Middle frontal gyrus (tissue), 1 donor: ENCODE data around the gene DNPH1.

Experiments
- DNase-seq: peaks from one replicate; pipeline ENCODE4 v3.0.0-alpha.2; 2015; ENCODE audit warnings: low spot score; ENCODE audit errors: extremely low spot score

Gene DNPH1

DNA sequence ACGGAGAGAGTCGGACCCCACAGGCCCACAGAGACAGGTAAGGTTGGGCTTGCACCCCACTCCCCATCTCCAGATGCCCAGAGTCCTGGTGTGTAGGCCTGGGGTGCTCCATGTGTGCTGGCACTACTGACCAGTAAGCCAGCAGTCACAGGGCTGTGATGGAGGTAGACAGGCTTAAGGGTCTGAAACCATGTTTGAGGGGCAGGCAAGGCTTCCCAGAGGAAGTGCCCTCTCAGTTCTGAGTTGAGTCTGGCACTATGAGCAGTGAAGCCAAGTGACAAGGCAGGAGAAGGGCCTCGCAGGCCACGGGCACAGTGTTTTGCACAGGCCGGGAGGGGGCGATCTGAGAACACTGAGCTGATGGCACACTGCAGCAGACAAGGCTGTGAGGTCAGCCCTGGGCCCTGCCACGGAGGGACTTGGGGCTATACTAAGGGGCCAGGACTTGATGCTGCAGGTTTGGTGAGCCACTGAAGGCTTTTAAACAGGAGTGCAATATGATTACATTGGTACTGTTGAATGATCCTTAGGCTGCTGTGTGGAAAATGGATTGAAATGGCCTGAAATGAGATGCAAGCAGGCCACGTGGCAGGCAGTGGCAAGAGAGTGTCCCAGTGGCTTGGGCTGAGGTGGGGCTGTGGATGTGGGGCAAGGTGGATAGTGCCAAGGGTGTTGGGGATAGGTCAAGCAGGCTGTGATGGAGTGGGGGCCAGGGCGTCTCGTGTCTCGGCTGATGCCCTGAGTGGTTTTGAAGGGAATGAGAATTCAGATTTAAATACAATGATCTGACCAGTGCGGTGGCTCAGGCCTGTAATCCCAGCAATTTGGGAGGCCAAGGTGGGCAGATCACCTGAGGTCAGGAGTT is 34.3 kb upstream of the DNPH1 start:
- no peak for DNase-seq

DNA sequence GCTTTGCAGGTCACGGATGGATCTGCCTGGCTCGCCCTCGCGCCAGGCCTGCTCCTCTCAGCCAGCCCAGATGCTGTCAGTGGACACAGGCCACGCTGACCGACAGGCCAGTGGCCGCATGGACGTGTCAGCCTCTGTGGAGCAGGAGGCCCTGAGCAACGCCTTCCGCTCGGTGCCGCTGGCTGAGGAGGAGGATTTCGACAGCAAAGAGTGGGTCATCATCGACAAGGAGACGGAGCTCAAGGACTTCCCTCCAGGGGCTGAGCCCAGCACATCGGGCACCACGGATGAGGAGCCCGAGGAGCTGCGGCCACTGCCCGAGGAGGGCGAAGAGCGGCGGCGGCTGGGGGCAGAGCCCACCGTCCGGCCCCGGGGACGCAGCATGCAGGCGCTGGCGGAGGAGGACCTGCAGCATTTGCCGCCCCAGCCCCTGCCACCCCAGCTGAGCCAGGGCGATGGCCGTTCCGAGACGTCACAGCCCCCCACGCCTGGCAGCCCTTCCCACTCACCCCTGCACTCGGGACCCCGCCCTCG is 33.6 kb upstream of the DNPH1 start:
- DNase-seq, result no peak

DNA sequence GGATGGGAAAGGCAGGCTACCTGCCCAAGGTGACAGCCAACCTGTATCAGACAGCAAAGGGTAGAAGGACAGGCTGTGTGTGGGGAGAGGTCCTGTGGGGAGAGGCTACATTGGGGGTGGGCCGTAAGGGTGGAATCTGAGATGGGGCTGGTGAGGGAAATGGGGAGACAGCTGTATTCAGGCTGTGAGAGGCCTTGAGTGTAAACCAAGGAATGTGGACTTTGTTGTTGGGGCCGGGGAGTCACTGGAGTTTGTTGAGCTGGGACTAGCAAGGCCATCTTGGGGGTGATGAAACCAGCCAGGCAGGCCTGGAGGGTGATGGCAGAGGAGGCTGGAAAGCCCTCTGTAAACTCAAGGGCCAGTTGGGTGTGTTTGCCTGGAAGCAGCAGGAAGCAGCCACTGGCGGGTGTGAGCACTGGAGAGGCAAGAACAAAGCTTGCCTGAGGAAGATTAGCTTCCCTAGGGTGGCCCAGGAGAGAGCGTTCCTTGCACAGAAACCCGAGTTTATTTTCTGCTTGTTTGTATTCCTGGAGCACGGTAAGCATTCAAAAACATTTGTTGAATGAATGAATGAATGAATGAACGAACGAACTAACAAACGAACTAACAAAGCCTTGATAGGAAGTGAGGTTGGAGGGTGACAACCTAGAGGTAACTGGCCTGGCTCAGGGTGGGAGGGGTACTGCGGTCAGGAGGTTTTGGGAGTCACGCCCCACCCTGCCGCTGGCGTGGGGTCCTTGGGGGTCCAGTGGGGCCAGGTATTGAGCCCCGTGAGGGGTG is 32.9 kb upstream of the DNPH1 start:
- DNase-seq, result no peak

DNA sequence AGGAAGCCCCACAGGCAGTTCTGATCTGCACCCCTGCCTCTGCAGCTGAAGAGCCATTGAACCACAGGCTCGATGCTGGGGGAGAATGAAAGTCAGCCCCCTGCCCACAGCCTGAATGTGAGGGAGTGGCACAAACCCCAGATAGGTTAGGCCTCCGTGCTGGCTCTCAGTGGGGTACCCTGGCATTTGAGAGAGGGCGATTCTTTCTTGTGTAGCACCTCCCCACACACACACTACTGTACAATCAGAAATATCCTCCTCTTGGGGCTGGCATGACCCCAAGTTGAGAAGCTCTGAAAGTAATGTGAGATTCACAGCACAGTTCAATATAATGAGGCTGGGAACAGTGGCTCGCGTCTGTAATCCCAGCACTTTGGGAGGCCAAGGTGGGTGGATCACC is 31.9 kb upstream of the DNPH1 start:
- DNase-seq, result no peak

DNA sequence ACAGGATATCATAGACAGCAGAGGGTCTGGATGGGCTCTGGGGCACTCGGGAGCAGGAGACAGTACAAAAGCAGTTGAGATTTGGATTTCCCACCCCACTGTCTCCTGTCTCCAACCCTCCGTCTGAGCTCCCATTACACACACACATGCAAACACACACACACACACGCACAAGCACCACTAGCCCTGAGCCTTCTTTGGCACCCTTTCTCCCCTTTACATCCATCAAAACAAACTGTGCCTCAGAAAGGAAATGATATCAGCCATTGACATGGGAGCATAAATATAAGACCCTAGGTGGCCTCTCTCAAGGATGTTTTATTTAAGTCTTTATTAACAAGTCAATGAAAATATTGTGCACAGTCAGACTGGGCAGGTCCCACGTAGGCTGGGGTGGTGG is 31.5 kb upstream of the DNPH1 start:
- no peak for DNase-seq

DNA sequence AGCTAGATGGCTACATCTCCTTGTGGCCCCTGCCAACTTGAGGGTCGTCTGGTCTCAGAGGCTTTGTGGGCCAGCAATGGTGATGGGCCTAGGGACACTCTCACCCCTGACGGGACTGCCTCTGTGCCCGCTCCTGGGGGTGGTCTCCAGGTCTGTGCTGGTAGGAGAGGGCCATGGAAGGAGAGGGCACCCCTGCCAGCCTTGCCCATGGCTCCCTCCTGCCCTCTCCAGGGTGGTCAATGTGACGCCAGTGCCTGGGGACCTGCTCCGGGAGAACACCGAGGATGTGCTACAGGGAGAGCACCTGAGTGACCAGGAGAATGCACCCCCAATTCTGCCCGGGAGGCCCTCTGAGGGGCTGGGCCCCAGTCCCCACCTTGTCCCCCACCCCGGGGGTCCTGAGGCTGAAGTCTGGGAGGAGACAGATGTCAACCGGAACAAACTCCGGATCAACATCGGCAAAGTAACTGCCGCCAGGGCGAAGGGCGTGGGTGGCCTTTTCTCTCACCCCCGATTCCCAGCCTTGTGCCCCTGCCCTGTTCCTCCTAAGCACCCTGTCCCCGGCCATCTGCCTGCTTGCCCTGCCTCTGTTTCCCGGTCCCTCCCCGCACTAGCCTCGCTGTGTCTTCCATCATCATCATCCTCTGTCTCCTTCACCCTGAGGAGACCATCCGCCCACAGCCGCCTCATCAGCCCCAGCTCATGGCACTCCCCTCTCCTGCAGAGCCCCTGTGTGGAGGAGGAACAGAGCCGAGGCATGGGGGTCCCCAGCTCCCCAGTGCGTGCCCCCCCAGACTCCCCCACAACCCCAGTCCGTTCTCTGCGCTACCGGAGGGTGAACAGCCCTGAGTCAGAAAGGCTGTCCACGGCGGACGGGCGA is 29.8 kb upstream of the DNPH1 start:
- DNase-seq, result no peak

DNA sequence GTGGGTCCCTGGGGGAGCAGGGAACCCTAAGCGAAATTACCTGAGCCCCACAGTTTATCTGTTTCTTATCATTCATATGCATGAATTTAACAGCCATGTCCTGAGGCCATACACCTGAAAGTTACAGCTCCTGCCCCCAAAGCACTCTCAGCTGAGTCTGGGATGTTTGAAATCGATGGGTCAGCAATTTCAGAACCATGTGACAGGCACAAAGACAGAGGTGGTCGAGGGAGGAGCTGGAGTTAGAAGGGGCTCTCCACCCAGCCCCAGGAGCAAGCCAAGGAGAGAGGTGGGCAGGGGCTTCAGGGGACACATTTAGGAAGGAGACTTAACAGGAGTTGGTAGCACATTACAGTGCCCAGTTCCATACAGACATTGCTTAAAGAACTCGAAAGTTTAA is 28.9 kb upstream of the DNPH1 start:
- DNase-seq, result no peak

DNA sequence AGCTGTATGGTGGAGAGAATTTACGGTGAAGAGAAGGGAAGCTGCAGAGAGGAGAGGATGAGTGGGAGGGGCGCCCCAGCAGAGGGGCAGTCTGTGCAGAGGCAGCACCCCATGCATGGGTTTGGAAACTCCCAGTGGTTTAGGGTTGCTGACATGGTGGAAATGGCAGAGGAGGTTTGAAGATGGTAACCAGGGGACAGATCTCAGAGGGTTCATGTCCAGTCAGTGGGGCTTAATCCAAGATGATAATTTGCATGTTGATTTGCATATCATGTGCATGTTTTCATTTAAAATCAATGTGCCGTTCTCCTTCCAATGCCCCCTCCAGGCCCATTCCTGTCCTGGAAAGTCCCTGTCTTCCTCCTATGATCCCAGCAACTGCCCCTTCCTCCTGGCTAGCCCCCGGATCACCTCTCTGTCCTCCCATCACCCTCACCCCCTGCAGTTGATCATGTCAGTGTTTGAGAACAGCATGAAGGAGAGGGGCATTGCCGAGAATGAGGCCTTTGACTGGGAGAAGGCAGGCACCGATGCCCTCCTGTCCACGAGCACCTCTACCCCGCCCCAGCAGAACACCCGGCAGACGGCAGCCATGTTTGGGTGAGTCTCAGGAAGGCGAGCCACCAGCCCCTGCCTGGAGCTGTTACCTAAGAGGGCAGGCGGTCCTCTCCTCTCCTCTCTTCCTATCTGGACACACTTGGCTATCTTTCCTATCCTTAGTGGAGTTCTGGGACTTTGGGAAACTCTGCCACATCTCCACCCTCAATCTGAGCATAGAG is 28.3 kb upstream of the DNPH1 start:
- DNase-seq, result no peak

DNA sequence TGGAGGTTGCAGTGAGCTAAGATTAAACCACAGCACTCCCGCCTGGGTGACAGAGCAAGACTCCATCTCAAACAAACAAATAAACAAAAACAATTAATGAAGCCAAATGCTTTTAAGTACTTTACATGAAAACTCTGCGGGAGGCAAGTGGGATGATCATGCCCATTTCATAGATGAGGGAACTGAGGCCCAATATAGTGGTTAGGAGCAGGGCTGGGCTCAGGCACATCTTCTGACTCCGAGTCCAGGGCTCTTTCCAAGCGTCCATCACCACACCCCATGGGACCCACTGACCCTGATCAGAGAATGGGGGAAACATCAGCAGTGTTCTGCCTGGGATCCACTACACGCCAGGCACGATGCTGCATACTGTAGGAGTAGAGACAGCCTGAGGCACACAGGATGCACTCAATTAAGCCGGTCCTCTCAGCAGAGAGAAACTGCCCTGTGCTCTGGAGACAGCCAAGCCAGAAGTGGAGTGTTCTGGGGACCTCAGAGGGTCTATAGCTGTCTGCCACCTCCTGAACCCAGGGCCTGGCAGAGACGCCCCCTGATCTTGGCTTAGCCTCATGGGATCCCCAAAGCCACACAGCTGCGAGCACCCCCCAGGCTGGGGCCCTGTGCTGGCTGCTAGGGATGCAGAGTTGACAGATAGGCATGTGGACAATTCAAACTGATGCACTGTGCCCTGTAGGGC is 27.5 kb upstream of the DNPH1 start:
- no peak for DNase-seq

DNA sequence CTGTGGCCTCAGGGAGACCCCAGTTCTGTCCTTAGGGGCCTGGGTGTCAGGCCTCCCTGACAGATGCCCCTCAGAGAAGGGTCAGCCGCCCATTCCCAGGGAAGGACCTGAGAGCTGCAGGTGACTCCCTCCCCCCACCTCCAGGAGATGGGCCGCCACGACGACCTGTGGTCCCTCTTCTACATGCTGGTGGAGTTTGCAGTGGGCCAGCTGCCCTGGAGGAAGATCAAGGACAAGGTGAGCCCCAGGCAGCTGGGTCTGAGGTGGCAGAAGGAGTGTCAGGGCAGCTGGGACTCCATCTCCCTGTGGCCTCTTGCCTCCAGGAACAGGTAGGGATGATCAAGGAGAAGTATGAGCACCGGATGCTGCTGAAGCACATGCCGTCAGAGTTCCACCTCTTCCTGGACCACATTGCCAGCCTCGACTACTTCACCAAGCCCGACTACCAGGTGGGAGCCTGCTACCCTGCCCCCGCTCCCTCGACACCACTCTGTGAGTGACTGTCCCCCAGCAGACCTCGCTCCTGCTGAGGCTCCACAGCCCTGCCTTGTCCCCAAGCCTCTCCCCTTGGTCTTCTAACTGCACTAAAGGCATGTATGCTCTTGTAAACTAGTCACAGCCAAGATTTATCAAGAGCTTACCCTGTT is 26.2 kb upstream of the DNPH1 start:
- no peak for DNase-seq

DNA sequence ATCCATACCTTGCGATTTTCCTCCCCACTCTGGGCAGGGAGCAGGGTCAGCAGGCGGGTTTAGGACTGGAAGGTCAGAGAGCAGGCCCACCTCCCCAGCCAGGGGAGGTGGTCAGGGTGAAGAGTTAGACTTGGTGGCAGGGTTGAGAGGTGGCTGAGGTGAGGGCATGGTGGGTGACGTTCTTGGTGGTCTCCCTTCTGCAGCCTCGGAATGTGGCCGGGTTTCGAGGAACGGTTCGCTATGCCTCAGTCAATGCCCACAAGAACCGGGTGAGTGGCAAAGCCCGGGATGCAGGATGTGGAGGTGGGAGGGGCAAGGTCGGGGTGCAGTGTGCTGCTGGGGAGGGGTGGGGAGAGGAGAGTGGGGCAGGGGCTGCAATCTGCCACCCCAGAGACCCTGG is 25.6 kb upstream of the DNPH1 start:
- no peak for DNase-seq

DNA sequence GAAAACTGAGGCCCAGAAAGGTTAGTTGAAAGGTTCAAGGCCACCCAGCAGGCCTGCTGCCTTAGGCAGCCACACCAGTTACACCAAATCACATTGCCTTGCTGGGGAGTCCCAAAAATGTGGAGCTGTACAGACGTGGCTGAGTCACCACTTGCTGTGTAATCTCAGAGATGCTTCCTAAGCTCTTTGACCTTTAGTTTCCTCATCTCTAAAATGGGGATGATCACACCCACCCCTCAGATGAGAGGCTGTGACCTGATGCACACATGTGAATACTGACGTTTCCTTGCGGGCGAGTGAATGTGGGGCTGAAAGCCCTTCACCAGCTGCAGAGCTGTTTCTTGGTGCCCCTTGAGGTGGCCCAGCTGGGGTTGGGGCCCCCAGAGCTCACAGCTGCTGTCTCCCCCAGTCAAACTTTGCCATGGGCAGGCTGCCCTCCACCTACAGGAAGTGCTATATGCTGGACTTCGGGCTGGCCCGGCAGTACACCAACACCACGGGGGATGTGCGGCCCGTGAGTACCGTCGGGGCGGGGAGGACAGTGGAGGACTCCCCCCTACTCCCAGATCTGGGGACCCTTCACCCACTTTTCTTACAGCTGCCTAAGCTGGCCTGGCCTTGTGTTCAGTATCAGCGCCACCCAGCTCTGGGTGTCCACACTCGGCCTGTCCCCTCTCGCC is 25.0 kb upstream of the DNPH1 start:
- no peak for DNase-seq

DNA sequence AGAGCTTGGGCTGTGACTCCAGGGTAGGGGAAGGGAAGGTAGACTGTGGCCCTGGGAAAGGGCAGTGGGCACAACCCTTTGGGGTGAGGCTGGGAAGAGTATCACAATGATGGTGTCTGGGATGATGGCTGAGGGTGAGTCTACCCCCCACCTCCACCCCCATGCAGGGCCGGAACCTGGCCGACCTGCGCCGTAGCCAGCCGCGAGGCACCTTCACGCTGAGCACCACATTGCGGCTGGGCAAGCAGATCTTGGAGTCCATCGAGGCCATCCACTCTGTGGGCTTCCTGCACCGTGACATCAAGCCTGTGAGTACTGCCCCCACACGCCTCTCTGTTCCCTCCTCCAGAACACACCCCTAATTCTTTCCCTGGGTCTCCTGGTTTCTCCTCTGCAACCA is 24.1 kb upstream of the DNPH1 start:
- no peak for DNase-seq

DNA sequence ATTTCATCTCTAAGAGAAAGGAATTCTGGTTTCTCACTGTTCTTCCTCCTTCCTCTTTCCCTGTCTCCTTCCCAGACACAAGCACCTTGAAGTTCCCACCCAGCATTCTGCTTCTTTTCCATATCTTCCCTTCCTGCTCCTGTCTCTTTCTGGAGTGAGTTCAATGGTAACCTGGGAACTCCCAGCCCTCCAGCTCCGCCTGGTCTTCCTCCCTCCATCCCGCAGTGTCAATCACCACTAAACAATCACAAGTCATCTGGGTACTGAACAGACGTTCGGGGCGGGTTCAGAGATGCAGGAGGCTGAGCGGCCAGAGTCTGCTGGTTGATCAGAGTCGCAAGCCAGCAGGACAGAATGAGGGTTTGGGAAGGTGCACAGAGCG is 21.7 kb upstream of the DNPH1 start:
- DNase-seq, result no peak

DNA sequence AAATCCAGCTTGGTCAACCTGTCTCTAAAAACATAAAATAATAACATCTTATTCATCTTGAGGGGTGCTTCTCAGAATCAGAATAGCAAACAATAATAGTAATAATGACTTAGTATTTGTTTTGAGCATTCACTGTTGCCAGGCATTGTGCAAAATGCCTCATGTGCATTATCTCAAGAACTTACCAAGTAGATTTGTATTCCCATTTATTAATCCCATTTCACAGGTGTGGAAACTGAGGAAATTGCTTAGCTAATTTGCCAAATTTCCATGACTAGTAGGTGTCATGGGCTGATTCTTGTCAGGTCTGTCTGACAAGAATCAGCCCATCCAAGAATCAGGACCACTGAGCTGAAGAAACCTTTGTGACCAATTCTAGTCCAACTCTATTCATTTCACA is 19.5 kb upstream of the DNPH1 start:
- no peak for DNase-seq

DNA sequence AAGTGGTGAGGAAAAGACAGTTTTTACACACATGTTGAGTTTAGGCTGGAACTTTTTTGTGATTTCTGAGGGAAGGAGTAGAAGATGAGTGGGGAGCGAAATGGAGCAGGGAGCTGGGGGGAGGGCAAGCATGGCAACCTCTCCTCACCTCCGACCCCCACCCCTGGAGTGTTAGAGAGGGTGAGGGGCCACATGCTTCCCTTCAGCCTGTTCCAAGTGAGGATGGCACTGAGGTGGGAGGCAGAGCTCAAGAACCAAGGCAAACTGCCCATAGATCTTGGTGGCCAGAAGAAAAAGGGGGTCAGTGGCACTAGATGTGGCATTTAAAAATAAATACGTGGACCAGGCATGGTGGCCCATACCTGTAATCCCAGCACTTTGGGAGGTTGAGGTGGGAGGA is 18.8 kb upstream of the DNPH1 start:
- DNase-seq, result no peak

DNA sequence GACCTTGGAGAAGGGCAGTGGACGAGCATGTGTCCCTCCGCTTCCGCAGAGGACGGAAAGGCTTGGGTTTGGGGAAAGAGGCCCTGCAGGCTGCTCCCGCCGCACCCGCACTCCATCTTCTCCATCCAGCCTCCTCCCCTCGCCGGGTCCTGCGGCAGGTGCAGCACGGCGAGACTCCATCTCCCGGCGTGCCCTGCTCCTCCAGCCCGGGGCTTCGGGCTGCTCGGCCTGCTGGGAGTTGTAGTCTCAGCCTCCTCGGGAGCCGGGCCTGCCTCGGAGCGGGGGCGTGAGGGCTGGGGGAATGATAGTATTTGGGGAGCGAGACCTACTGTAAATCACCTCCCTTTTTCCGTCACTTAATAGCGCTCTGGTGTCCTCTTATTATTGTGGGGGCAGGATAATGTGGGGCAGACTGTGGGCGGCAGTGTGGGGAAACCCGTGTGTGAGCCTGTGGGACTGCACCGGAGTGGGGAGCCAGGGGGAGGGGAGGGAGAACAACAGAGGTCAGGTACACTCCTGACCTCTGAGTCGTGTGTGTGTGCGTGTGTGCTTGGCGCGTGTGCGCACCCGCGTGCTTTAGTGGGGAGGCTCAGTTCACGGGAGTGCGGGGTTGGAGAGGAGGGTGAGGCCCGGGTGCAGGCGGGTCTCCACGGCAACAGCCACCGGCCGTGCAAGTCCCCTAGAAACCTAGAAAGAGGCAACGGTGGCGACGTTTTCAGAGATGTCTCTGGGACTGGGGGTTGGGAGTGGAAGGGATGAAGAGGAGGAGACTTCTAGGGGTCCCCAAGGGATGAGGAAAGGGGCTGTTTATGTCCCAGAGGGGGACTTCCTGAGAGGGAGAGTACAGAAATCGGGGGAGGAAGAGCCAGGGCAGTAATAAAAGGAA is 18.1 kb upstream of the DNPH1 start:
- peak; percentile 71 for DNase-seq
